Measurements from ENCODE around the gene TRUB2. TPM values are rescaled to one million over a fixed set of nuclear protein-coding genes. Genes with fewer than 3 reads are reported as not detected.

Gene TRUB2
- polyA plus RNA-seq, 1 donor (not counting 4 experiments of a cell fraction or from before 2014, with no cell fraction given): 17.2 TPM

- Histone ChIP-seq H3K4me2 (ENCODE audit: control insufficient read depth, extremely low read depth, insufficient read depth, low read depth, low read length) (no peak overlapping the region), H3K9me1 (ENCODE audit: control insufficient read depth, extremely low read depth, insufficient read depth, low read length) (no peaks in the 10 kb centered on the region), H3K9me3 (ENCODE audit: control insufficient read depth, low read depth, low read length) (no peaks in the 10 kb centered on the region), H3K27ac (ENCODE audit: control insufficient read depth, insufficient read depth, low read length) (no peak overlapping the region), H3K4me3 (ENCODE audit: control insufficient read depth in 2 of 3, extremely low read depth in 1 of 3, insufficient read depth in 2 of 3, low read depth in 1 of 3, low read length in 3 of 3) (no peak overlapping the region), H3K9ac (ENCODE audit: control insufficient read depth, extremely low read depth, insufficient read depth, low read length) (no peak overlapping the region), H4K20me1 (ENCODE audit: control insufficient read depth, extremely low read depth, insufficient read depth, low read length) (no peaks in the 10 kb centered on the region), H3K27me3 (ENCODE audit: control insufficient read depth, extremely low read depth, insufficient read depth, low read length) (no peaks in the 10 kb centered on the region), H2AFZ (ENCODE audit: control insufficient read depth, low read length) (no peak overlapping the region), H3K36me3 (ENCODE audit: control insufficient read depth in 2 of 2, extremely low read depth in 1 of 2, insufficient read depth in 2 of 2, low read length in 2 of 2) (peaks cover 12 to 16% of the 10 kb centered on the region in 2 experiments), H3K79me2 (ENCODE audit: control insufficient read depth, insufficient read depth, low read length) (no peaks in the 10 kb centered on the region), H3K4me1 (ENCODE audit: control insufficient read depth, extremely low read depth, insufficient read depth, low read length) (peaks cover 11% of the 10 kb centered on the region)
- no peak for TF ChIP-seq EZH2 (IDR thresholded peaks at IDR 0.05; ENCODE audit: low read length)
- no peak for TF ChIP-seq CTCF (optimal IDR thresholded peaks at IDR 0.05 in 1 of 3, IDR thresholded peaks at IDR 0.05 in 1 of 3, conservative IDR thresholded peaks at IDR 0.05 in 1 of 3; ENCODE audit: extremely low read depth in 1 of 3, insufficient read depth in 2 of 3, low read length in 3 of 3)
- FAIRE-seq (no peak), DNase-seq (ENCODE audit: low read depth, low spot score) (no peak)
- dilution Hi-C loops (cut with MboI; ENCODE audit: extremely low pct_ligation_motif_present, low sequenced_read_pairs): no loop called here
Observed at GRCh38 chr9:128358861-128359260, 36.6 kb upstream of the TRUB2 start.

DNA sequence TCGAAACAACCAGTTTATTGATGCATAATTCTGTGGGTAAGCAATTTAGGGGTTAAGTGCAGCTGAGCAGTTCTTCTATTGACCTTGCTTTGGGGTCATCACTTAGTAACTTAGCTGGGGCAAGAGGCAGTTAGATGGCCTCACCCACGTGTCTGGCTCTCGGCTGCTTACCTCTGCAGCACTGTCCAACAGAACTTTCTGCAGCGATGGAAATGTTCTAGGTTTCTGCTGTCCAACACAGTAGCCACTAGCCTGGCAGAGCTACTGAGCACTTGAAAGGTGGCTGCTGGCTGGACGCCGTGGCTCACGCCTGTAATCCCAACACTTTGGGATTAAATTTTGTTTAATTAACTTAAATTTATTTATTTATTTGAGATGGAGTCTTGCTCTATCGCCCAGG lies 35.8 kb upstream of the TRUB2 start:
- Histone ChIP-seq H3K9me1 (ENCODE audit: control insufficient read depth, extremely low read depth, insufficient read depth, low read length) (no peaks in the 10 kb centered on the region), H4K20me1 (ENCODE audit: control insufficient read depth, extremely low read depth, insufficient read depth, low read length) (no peaks in the 10 kb centered on the region), H3K36me3 (ENCODE audit: control insufficient read depth in 2 of 2, extremely low read depth in 1 of 2, insufficient read depth in 2 of 2, low read length in 2 of 2) (peaks cover 15 to 20% of the 10 kb centered on the region in 2 experiments), H3K4me3 (ENCODE audit: control insufficient read depth in 2 of 3, extremely low read depth in 1 of 3, insufficient read depth in 2 of 3, low read depth in 1 of 3, low read length in 3 of 3) (no peak overlapping the region), H3K27ac (ENCODE audit: control insufficient read depth, insufficient read depth, low read length) (no peak overlapping the region), H3K9ac (ENCODE audit: control insufficient read depth, extremely low read depth, insufficient read depth, low read length) (no peak overlapping the region), H2AFZ (ENCODE audit: control insufficient read depth, low read length) (no peak overlapping the region), H3K4me1 (ENCODE audit: control insufficient read depth, extremely low read depth, insufficient read depth, low read length) (peaks cover 11% of the 10 kb centered on the region), H3K9me3 (ENCODE audit: control insufficient read depth, low read depth, low read length) (no peaks in the 10 kb centered on the region), H3K27me3 (ENCODE audit: control insufficient read depth, extremely low read depth, insufficient read depth, low read length) (no peaks in the 10 kb centered on the region), H3K4me2 (ENCODE audit: control insufficient read depth, extremely low read depth, insufficient read depth, low read depth, low read length) (no peak overlapping the region), H3K79me2 (ENCODE audit: control insufficient read depth, insufficient read depth, low read length) (no peaks in the 10 kb centered on the region)
- FAIRE-seq (no peak), DNase-seq (ENCODE audit: low read depth, low spot score) (no peak)
- dilution Hi-C loops (cut with MboI; ENCODE audit: extremely low pct_ligation_motif_present, low sequenced_read_pairs): no loop called here
- TF ChIP-seq EZH2 (IDR thresholded peaks at IDR 0.05; ENCODE audit: low read length): no peak
- no peak for TF ChIP-seq CTCF (optimal IDR thresholded peaks at IDR 0.05 in 1 of 3, IDR thresholded peaks at IDR 0.05 in 1 of 3, conservative IDR thresholded peaks at IDR 0.05 in 1 of 3; ENCODE audit: extremely low read depth in 1 of 3, insufficient read depth in 2 of 3, low read length in 3 of 3)

Measured in keratinocyte (primary cell).